H1 (cell line): ENCODE results near the gene PCGF3. TPM values are rescaled to one million over a fixed set of nuclear protein-coding genes. Genes with fewer than 3 reads are reported as not detected.

Experiments used
- CTCF ChIA-PET: fragments of 300-600 bp; sonication (Branson Sonifier 250); formaldehyde crosslinking; loops from one replicate; lab custom pipeline; 2021; ENCODE audit not compliant: partially characterized antibody; lab: Charles Lee
- POLR2A ChIA-PET: fragments of 300-600 bp; sonication (Branson Sonifier 250); formaldehyde crosslinking; loops from one replicate; lab custom pipeline; 2021; ENCODE audit warnings: inconsistent platforms; ENCODE audit not compliant: partially characterized antibody; lab: Charles Lee
- DNase-seq, 2 experiments: peaks; one replicate each; pipeline versions ENCODE4 v3.0.0 to v3.0.0-alpha.2; 2010 to 2022; ENCODE audit warnings: low spot score in 2 of 2, low read depth in 1 of 2, mixed read lengths in 1 of 2
- FAIRE-seq: peaks from 2 replicates; lab custom pipeline; 2011; peaks lifted over from hg19 to GRCh38; lab: Jason Lieb, UNC
- H2AFZ ChIP-seq: 2 replicates; pipeline ENCODE4 v1.8.1; 2012; ENCODE audit warnings: low read length, inconsistent platforms
- H2AK5ac ChIP-seq: 2 replicates; pipeline ENCODE4 v1.6.1; 2013; ENCODE audit warnings: low read depth, low read length
- H2BK120ac ChIP-seq: replicated peaks from 2 replicates; pipeline ENCODE3; 2013; ENCODE audit warnings: low read depth, low read length, inconsistent platforms
- H2BK12ac ChIP-seq: 2 replicates; pipeline ENCODE4 v1.6.1; 2013; ENCODE audit warnings: low read depth, low read length
- H2BK15ac ChIP-seq: 2 replicates; pipeline ENCODE4 v1.6.1; 2013; ENCODE audit warnings: low read length
- H2BK20ac ChIP-seq: 2 replicates; pipeline ENCODE4 v1.6.1; 2013; ENCODE audit warnings: low read length
- H2BK5ac ChIP-seq: 2 replicates; pipeline ENCODE4 v1.6.1; 2013; ENCODE audit warnings: low read depth, low read length
- H3K14ac ChIP-seq: 2 replicates; pipeline ENCODE4 v1.6.1; 2013; ENCODE audit warnings: inconsistent platforms; ENCODE audit not compliant: insufficient read length
- H3K18ac ChIP-seq: 2 replicates; pipeline ENCODE4 v1.6.1; 2013; ENCODE audit warnings: low read length; ENCODE audit errors: extremely low read depth
- H3K23ac ChIP-seq: 2 replicates; pipeline ENCODE4 v1.6.1; 2013; ENCODE audit warnings: inconsistent platforms; ENCODE audit not compliant: insufficient read length
- H3K23me2 ChIP-seq: 2 replicates; pipeline ENCODE4 v1.6.1; 2013; ENCODE audit warnings: low read depth, low read length
- H3K27ac ChIP-seq: 2 replicates; pipeline ENCODE4 v1.6.1; 2011; ENCODE audit warnings: low read depth, low read length, inconsistent platforms
- H3K27me3 ChIP-seq, 4 experiments: replicated peaks in 1 of 4; 1 replicate in 1 of 4; 2 replicates in 3 of 4; pipeline versions ENCODE4 v1.6.1 to v1.8.1; 2011 to 2013; ENCODE audit warnings: low read length in 3 of 4, mild to moderate bottlenecking in 3 of 4, inconsistent platforms in 2 of 4, mixed read lengths in 2 of 4, moderate library complexity in 1 of 4; ENCODE audit not compliant: control insufficient read depth in 3 of 4, insufficient read depth in 3 of 4; ENCODE audit errors: extremely low read depth in 1 of 4
- H3K36me3 ChIP-seq, 4 experiments: 2 replicates each; pipeline versions ENCODE4 v1.6.1 to v1.8.1; 2011 to 2013; ENCODE audit warnings: mild to moderate bottlenecking in 4 of 4, low read length in 3 of 4, moderate library complexity in 2 of 4, control low read depth in 1 of 4, inconsistent platforms in 1 of 4; ENCODE audit not compliant: insufficient read depth in 4 of 4, control insufficient read depth in 2 of 4
- H3K4ac ChIP-seq: replicated peaks from 2 replicates; pipeline ENCODE3; 2013; ENCODE audit warnings: low read length, low read depth, mixed read lengths, inconsistent platforms; ENCODE audit not compliant: insufficient read length
- H3K4me1 ChIP-seq, 4 experiments: replicated peaks in 1 of 4; 1 replicate in 1 of 4; 2 replicates in 3 of 4; pipeline versions ENCODE4 v1.6.1 to v1.8.1; 2011 to 2013; ENCODE audit warnings: low read length in 3 of 4, inconsistent platforms in 2 of 4, mixed read lengths in 1 of 4; ENCODE audit not compliant: insufficient read depth in 4 of 4, control insufficient read depth in 3 of 4
- H3K4me2 ChIP-seq, 2 experiments: 2 replicates each; pipeline versions ENCODE4 v1.6.1 to v1.8.1; 2011 to 2013; ENCODE audit warnings: low read depth in 2 of 2, low read length in 2 of 2, control low read depth in 1 of 2, inconsistent platforms in 1 of 2, mild to moderate bottlenecking in 1 of 2; ENCODE audit not compliant: insufficient read depth in 1 of 2
- H3K4me3 ChIP-seq, 4 experiments: fragments of 200-600, 300-600 bp in 1 of 4; sonication (generic), shearing (Covaris generic), sonication (Bioruptor Twin) in 1 of 4; 2 replicates each; pipeline versions ENCODE4 v1.5.1 to v1.8.1; 2011 to 2016; ENCODE audit warnings: low read length in 4 of 4, low read depth in 3 of 4, control low read depth in 2 of 4, inconsistent platforms in 2 of 4, mild to moderate bottlenecking in 2 of 4, mixed read lengths in 1 of 4, moderate library complexity in 1 of 4; ENCODE audit not compliant: insufficient read depth in 2 of 4; ENCODE audit errors: extremely low read depth in 1 of 4
- H3K56ac ChIP-seq: replicated peaks from 2 replicates; pipeline ENCODE3; 2013; ENCODE audit warnings: low read depth, mild to moderate bottlenecking, mixed read lengths, low read length, inconsistent platforms; ENCODE audit not compliant: insufficient read length
- H3K79me1 ChIP-seq: 2 replicates; pipeline ENCODE4 v1.6.1; 2013; ENCODE audit warnings: low read depth, low read length, control low read depth
- H3K79me2 ChIP-seq, 2 experiments: 2 replicates each; pipeline versions ENCODE4 v1.6.1 to v1.8.1; 2012 to 2013; ENCODE audit warnings: low read length in 2 of 2, mild to moderate bottlenecking in 2 of 2, inconsistent platforms in 1 of 2; ENCODE audit not compliant: insufficient read depth in 2 of 2, control insufficient read depth in 1 of 2
- H3K9ac ChIP-seq, 4 experiments: replicated peaks in 1 of 4; 1 replicate in 1 of 4; 2 replicates in 3 of 4; pipeline versions ENCODE4 v1.6.1 to v1.8.1; 2011 to 2013; ENCODE audit warnings: low read depth in 3 of 4, low read length in 3 of 4, control low read depth in 2 of 4, mild to moderate bottlenecking in 2 of 4, moderate library complexity in 2 of 4, inconsistent platforms in 1 of 4; ENCODE audit errors: extremely low read depth in 1 of 4
- H3K9me3 ChIP-seq, 2 experiments: 2 replicates each; pipeline versions ENCODE4 v1.6.1 to v1.8.1; 2012 to 2013; ENCODE audit warnings: mild to moderate bottlenecking in 2 of 2, moderate library complexity in 2 of 2, control low read depth in 1 of 2, inconsistent platforms in 1 of 2, low read depth in 1 of 2, low read length in 1 of 2, mixed read lengths in 1 of 2; ENCODE audit not compliant: insufficient read depth in 2 of 2
- H4K20me1 ChIP-seq, 2 experiments: replicated peaks in 1 of 2; 2 replicates each; pipeline versions ENCODE3 to v1.8.1; 2011 to 2013; ENCODE audit warnings: inconsistent platforms in 2 of 2, low read length in 2 of 2, mild to moderate bottlenecking in 1 of 2; ENCODE audit not compliant: insufficient read depth in 2 of 2, control insufficient read depth in 1 of 2
- H4K5ac ChIP-seq: 2 replicates; pipeline ENCODE4 v1.6.1; 2013; ENCODE audit warnings: low read length, low read depth, mixed read lengths, inconsistent platforms; ENCODE audit not compliant: insufficient read length
- H4K8ac ChIP-seq: 2 replicates; pipeline ENCODE4 v1.8.0; 2013; ENCODE audit warnings: mild to moderate bottlenecking, moderate library complexity, low read length, inconsistent platforms; ENCODE audit not compliant: insufficient read depth; ENCODE audit errors: extremely low read depth
- H4K91ac ChIP-seq: replicated peaks from 2 replicates; pipeline ENCODE3; 2013; ENCODE audit warnings: low read length, mixed read lengths, inconsistent platforms; ENCODE audit not compliant: insufficient read length
- EGR1 ChIP-seq: IDR thresholded peaks from 2 replicates; pipeline ENCODE4 v1.6.1; 2011; ENCODE audit warnings: low read depth, low read length, borderline replicate concordance
- GTF2F1 ChIP-seq: IDR thresholded peaks from 2 replicates; pipeline ENCODE4 v1.6.1; 2012; ENCODE audit warnings: low read depth, low read length, improper control_type of control experiment, borderline replicate concordance
- JUN ChIP-seq: IDR thresholded peaks from 2 replicates; pipeline ENCODE4 v1.6.1; 2011; ENCODE audit warnings: low read depth, mild to moderate bottlenecking, improper control_type of control experiment, low read length
- KDM4A ChIP-seq: IDR thresholded peaks from one replicate; pipeline ENCODE4 v1.7.1; 2012; ENCODE audit warnings: low read depth, mild to moderate bottlenecking, moderate library complexity, low read length, inconsistent platforms; ENCODE audit not compliant: severe bottlenecking
- MAX ChIP-seq: IDR thresholded peaks from 2 replicates; pipeline ENCODE4 v1.6.1; 2012; ENCODE audit warnings: inconsistent platforms
- USF2 ChIP-seq: IDR thresholded peaks from 2 replicates; pipeline ENCODE4 v1.6.1; 2011; ENCODE audit warnings: low read length, improper control_type of control experiment
- WGBS, 2 experiments: shearing (Covaris generic) in 1 of 2; methylation state at CpG; one replicate each; pipeline versions ENCODE4 v1.1.6 to v1.1.7; 2013 to 2015; ENCODE audit warnings: low lambda C conversion rate in 2 of 2, mixed read lengths in 2 of 2, inconsistent platforms in 1 of 2, low coverage in 1 of 2, missing lambda C conversion rate in 1 of 2; ENCODE audit not compliant: insufficient replicate concordance in 2 of 2, insufficient coverage in 1 of 2, insufficient read length in 1 of 2; ENCODE audit errors: extremely low coverage in 1 of 2, missing lambda C conversion rate in 1 of 2; 5-methylcytosine and 5-hydroxymethylcytosine counted together
- polyA plus RNA-seq, 7 experiments: library from polyadenylated mRNA; depleted of rRNA in 3 of 7; stranded (reverse) in 5 of 7; unstranded in 2 of 7; fragments of >200 nt in 5 of 7; fragments of 200-250 nt in 2 of 7; gene quantifications; 1 replicate in 5 of 7; 2 replicates in 1 of 7; 4 replicates in 1 of 7; pipeline versions ENCODE4 v1.2.1 to v1.2.3, GENCODE V29; 2011 to 2013; ENCODE audit warnings: missing spikeins in 2 of 7, mixed read lengths in 2 of 7
- total RNA-seq: library from RNA; stranded (reverse); fragmentation: NEBNext Ultra II Directional; extraction: Animal tissue kit (Norgen Biotek cat#: 25700); gene quantifications from 2 replicates; pipeline ENCODE4 v1.2.1, GENCODE V29; 2021
- TF ChIP-seq, protein P1 (sequence below), 3 experiments: IDR thresholded peaks; 1 replicate in 2 of 3; 2 replicates in 1 of 3; pipeline versions ENCODE4 v1.5.1 to v1.6.1; 2011; ENCODE audit warnings: low read length in 3 of 3, mild to moderate bottlenecking in 3 of 3, inconsistent platforms in 2 of 3, low read depth in 1 of 3, moderate library complexity in 1 of 3; ENCODE audit not compliant: insufficient read depth in 1 of 3; ENCODE audit errors: control extremely low read depth in 1 of 3

Gene PCGF3
- total and polyA plus RNA-seq, 2 of the 8 experiments (the other 6 are each of a cell fraction or from before 2014, with no cell fraction given): 52.7 to 52.9 TPM

GRCh38 chr4:680928-681645 lies 24.5 kb upstream of the PCGF3 start:
- H3K4me2 ChIP-seq: peak overlapping the region; percentile 58 to 62
- peaks cover 0 to 14% of the 10 kb centered on the region in 2 experiments for H4K20me1 ChIP-seq
- H2BK20ac ChIP-seq: no peak overlapping the region
- peaks cover 0 to 19% (median 5%) of the 10 kb centered on the region in 4 experiments; a peak in 5 of 7 replicates for H3K4me1 ChIP-seq
- DNase-seq (peak in 1 of 2 experiments; percentile 75), FAIRE-seq (no peak)
- H3K27me3 ChIP-seq: no peaks in the 10 kb centered on the region; a peak in 2 of 7 replicates
- peak overlapping the region; percentile 18 to 74 (median 54) for H3K4me3 ChIP-seq
- POLR2A ChIA-PET: interaction anchor here (0.6 to 6.3 kb wide), 10 partner anchors 8 to 1123 kb away, joined by 3 to 34 read pairs (median 3); partner anchors contain the start of genes ATP5ME, MYL5, PCGF3 and PDE6B
- H3K27ac ChIP-seq: no peak overlapping the region
- H3K23me2 ChIP-seq: no peaks in the 10 kb centered on the region
- H3K9ac ChIP-seq: no peak overlapping the region
- H4K91ac ChIP-seq: no peak overlapping the region
- no peak overlapping the region; the same call in 1 of the 2 replicates for H3K18ac ChIP-seq
- CTCF ChIA-PET: interaction anchor here (0.7 to 1.4 kb wide), 4 partner anchors 20 to 78 kb away, joined by 3 to 4 read pairs (median 4); no protein-coding TSS in a partner anchor
- no peaks in the 10 kb centered on the region for H3K79me2 ChIP-seq
- WGBS, 2 experiments: 8% methylated on average over 31 of the region's 62 CpGs; no CpG with 5 or more reads in 1 of the 2 experiments
- no peak overlapping the region for H4K5ac ChIP-seq
- no peak overlapping the region for H2BK12ac ChIP-seq
- H3K79me1 ChIP-seq: no peaks in the 10 kb centered on the region
- H3K4ac ChIP-seq: no peak overlapping the region
- H2BK120ac ChIP-seq: no peak overlapping the region
- H4K8ac ChIP-seq: peak overlapping the region; percentile 71
- H2BK5ac ChIP-seq: no peak overlapping the region
- no peak overlapping the region for H2AK5ac ChIP-seq
- no peak overlapping the region for H3K14ac ChIP-seq
- H2BK15ac ChIP-seq: no peak overlapping the region
- H3K36me3 ChIP-seq: no peaks in the 10 kb centered on the region
- no peak overlapping the region for H3K23ac ChIP-seq
- no peaks in the 10 kb centered on the region for H3K9me3 ChIP-seq
- H2AFZ ChIP-seq: no peak overlapping the region
- no peak overlapping the region for H3K56ac ChIP-seq
- TF ChIP-seq, protein P1, sequence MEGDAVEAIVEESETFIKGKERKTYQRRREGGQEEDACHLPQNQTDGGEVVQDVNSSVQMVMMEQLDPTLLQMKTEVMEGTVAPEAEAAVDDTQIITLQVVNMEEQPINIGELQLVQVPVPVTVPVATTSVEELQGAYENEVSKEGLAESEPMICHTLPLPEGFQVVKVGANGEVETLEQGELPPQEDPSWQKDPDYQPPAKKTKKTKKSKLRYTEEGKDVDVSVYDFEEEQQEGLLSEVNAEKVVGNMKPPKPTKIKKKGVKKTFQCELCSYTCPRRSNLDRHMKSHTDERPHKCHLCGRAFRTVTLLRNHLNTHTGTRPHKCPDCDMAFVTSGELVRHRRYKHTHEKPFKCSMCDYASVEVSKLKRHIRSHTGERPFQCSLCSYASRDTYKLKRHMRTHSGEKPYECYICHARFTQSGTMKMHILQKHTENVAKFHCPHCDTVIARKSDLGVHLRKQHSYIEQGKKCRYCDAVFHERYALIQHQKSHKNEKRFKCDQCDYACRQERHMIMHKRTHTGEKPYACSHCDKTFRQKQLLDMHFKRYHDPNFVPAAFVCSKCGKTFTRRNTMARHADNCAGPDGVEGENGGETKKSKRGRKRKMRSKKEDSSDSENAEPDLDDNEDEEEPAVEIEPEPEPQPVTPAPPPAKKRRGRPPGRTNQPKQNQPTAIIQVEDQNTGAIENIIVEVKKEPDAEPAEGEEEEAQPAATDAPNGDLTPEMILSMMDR (IDR thresholded peaks at IDR 0.05; ENCODE audit: control extremely low read depth in 1 of 3, insufficient read depth in 1 of 3, low read depth in 1 of 3, low read length in 3 of 3): peak in 1 of 3 experiments; percentile 7; a peak in 1 of 4 replicates
- TF ChIP-seq USF2 (no peak), KDM4A (peak; percentile 72), MAX (peak; percentile 70; the same call in 1 of the 2 replicates), EGR1 (no peak), JUN (no peak), GTF2F1 (no peak)
